HG03196 (cell line): ENCODE measurements around the gene SRGAP1.
"Not testable (repeated sequence)": the region's sequence is repeated elsewhere in the genome, so short reads cannot be mapped to it uniquely, and the experiment has no call there.

Experiments used
- ATAC-seq: cut with Tn5 transposase; IDR thresholded peaks from one replicate; pipeline ENCODE4 v1.9.1; 2021; ENCODE audit not compliant: unreplicated experiment

The SRGAP1 gene

DNA sequence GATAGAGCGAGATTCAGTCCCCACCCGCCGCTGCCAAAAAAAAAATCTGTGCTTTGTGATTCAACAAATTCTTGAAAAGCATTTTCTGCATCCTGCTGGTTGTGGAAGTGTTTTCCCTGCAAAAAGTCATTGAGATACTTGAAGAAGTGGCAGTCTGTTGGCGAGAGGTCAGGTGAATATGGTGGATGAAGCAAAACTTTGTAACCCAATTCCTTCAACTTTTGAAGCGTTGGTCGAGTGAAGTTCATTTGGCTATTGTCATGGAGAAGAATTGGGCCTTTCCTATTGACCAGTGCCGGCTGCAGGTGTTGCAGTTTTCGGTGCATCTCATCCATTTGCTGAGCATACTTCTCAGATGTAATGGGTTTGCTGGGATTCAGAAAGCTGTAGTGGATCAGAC, 20.9 kb downstream of the SRGAP1 start:
- no peak for ATAC-seq

DNA sequence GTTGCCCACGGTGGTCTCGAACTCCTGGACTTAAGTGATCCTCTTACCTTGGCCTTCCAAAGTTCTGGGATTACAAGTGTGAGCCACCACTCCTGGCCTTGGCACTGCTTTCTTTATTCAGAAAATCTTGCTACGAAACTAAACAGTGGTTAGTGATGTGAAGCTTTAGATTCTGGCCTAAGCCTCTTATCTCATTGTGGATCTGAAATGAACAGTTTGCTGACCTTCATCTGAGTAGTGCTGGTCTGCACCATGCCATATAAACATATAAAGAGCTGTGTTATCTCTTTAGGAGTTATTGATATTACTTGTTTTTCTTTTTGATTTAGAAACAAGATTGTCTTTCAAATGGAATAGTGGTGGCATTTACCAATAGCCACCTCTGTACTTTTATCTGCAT, 22.6 kb downstream of the SRGAP1 start:
- no peak for ATAC-seq

DNA sequence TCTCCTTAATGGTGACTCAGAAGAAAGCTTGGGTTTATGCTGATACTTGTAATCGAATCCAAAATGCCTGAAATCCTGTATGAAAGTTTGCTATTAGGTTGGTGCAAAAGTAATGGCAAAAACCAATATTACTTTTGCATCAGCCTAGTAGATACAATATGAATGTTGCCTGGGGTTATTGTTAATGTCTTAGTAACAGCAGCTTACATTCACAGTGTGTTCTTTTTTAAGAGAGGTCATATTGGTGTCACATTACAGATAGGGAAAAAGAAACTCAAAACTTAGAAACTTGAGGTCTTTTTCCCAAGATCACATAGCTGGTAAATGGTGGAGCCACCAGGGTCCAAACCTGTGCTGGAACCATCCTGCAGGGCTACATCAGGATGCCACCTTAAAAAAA, 25.2 kb downstream of the SRGAP1 start:
- no peak for ATAC-seq

- no peak for ATAC-seq
Observed at GRCh38 chr12:63870838-63871237, 26.3 kb downstream of the SRGAP1 start.

- no peak for ATAC-seq
Observed at GRCh38 chr12:63874897-63875480, 30.5 kb downstream of the SRGAP1 start.

DNA sequence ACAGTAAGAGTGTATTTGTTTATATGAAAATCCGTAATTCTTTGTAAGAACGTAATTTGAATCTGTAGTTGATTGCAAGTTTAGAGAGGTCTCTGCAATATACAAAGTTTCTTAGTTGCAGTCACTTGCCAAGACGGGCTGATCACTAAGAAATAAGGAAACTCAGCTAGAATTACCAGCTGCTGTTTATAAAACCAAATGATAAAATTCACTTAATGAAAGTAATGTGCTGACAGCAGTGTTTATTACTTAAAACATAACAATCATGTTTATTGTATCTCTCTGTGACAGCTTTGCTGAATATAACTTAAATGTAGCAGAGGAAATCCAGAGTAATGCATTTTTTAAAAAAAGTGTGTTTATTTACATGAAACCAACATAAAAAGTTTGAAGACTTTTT, 31.2 kb downstream of the SRGAP1 start:
- ATAC-seq = no peak

- ATAC-seq = no peak
Observed at GRCh38 chr12:63876980-63877379, 32.5 kb downstream of the SRGAP1 start.

- ATAC-seq = no peak
Observed at GRCh38 chr12:63877693-63878092, 33.2 kb downstream of the SRGAP1 start.

GRCh38 chr12:63880235-63880634, 35.7 kb downstream of the SRGAP1 start:
- not testable (repeated sequence) for ATAC-seq

GRCh38 chr12:63880742-63881263, 36.3 kb downstream of the SRGAP1 start:
- ATAC-seq = no peak

GRCh38 chr12:63882844-63883243, 38.3 kb downstream of the SRGAP1 start:
- no peak for ATAC-seq

- ATAC-seq = no peak
Observed at GRCh38 chr12:63885401-63885800, 40.9 kb downstream of the SRGAP1 start.

DNA sequence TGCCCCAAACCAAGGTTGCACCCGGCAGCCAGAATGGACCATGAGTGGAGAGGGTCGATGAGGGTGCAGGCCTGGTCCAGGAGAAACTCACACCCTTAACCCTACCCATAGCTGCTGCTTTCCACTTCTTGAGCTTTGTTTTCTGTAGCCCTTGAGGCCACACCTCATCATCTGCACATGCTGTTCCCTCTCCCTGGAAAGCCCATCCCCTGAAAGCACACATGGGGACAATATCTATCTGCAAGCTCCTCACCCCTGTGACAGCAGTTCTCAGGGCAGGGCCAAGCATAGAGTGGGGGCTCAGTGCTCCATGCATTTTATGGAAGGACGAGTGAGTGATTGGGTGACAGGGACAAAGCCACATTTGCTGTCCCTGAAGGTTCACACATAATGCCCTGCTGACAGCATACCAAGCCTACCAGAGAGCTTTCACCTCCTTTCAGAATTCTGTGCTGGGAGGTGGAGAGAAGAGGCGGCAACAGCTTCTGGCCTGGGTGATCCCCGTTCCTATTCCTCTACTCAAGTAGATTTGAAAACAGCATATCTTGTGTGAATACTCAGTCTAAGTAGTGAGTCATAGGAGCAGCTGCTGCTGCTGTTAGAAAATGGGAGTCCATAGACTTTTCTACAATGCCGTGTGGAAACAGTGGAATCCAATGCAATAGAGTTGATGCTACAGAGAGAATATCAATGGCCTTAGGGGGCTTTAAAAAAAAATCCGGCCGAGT, 44.6 kb downstream of the SRGAP1 start:
- no peak for ATAC-seq

DNA sequence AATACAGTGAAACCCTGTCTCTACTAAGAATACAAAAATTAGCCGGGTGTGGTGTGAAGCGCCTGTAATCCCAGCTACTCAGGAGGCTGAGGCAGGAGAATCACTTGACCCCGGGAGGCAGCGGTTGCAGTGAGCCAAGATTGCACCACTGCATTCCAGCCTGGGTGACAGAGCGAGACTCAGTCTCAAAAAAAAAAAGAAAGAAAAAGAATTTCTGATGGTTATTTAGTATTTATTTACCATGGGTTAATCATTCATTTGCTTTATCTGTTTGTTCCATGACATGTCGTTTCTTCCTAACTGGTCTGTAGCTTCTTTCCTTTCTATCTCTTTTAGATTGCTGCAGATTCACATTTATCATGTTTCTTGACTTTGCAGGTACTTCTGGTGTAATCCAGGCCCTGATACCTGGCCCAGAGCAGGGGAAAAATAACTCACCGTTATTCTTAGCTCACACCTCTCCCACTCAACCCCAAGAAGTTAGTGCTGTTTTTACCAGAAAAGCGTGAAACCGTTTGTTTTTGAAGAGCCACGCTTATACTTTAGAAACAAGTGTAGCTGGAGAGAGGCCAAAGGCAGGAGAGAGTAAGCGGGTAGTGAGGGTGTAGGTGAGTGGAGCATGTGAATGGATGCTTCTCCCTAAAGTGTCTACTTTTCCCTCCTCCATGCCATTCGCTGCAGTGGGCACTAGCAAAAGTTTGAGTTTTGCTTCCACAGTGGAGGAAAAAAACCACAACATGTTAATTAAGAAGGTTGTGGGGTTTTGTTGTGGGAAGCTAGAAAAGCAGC, 45.4 kb downstream of the SRGAP1 start:
- ATAC-seq = no peak

DNA sequence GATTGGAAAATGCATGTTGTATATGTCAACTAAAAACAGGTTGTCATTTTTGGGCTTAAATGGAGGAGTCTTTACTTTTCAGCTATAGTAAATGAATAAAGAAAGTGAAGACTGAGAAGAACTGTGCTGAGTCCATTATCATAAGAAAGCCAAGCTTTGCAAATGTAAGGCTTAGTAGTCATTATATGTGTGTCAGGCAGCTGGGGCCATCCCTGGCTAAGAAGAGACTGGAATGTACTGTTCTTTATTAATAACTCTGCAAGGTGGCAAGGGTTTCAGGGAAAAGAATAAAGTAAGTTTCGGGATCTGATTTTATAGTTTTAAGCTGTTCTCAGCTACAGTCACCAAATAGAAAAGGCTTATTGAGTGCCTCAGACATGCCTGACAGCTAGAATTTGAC, 48.7 kb downstream of the SRGAP1 start:
- ATAC-seq = no peak

DNA sequence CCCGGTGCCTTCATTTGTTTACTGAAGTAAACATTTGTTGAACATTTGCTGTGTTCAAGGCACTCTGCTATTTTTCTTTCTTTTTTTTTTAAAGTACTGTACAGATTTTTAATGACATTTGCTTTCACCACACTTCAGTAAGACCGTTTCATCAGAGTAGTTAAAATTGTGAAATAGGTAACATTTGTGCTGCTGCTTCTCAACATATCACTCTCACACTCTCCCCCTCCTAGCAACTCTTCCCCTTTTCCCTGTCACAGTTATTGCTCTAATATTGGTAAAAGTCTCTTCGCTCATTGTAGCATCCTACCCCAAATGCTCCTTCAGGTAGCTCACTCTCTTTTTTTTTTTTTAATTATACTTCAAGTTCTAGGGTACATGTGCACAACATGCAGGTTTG, 49.6 kb downstream of the SRGAP1 start:
- ATAC-seq = no peak

- no peak for ATAC-seq
Observed at GRCh38 chr12:63895841-63896240, 51.3 kb downstream of the SRGAP1 start.

DNA sequence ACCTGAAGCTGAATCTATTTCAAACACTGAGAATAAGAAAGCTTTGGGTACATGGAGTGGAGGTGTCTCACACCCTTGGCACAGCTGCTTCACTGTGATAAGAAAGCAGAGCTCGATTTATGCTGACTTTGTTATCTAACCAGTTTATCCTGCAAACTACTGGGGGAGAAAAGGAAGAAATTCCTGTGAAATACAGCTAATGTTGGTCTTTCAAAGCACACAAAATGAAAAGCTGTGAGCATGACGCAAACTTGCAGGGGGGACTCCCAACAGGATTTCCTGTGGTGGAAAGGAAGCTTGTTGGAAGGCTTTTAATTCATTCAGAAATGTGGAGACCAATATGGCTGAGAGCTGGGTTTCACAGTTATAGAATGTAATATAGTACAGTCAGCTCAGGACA, 53.4 kb downstream of the SRGAP1 start:
- no peak for ATAC-seq

- ATAC-seq = no peak
Observed at GRCh38 chr12:63898764-63899337, 54.4 kb downstream of the SRGAP1 start.

DNA sequence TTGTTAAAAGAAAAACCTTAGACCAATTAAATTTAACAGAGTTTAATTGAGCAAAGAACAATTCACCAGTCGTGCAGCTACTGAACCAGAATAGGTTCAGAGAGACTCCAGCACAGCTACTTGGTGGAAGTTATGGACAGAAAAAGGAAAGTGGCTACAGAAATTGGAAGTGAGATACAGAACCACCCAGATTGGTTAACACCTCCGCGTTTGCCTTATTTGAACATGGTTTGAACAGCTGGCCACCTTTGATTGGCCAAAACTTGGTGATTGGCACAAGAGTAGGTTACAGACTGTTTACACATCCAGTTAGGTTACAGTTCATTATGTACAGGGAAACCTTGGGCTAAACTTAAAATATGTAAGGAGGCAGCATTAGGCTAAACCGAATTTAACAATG, 54.9 kb downstream of the SRGAP1 start:
- ATAC-seq = no peak

DNA sequence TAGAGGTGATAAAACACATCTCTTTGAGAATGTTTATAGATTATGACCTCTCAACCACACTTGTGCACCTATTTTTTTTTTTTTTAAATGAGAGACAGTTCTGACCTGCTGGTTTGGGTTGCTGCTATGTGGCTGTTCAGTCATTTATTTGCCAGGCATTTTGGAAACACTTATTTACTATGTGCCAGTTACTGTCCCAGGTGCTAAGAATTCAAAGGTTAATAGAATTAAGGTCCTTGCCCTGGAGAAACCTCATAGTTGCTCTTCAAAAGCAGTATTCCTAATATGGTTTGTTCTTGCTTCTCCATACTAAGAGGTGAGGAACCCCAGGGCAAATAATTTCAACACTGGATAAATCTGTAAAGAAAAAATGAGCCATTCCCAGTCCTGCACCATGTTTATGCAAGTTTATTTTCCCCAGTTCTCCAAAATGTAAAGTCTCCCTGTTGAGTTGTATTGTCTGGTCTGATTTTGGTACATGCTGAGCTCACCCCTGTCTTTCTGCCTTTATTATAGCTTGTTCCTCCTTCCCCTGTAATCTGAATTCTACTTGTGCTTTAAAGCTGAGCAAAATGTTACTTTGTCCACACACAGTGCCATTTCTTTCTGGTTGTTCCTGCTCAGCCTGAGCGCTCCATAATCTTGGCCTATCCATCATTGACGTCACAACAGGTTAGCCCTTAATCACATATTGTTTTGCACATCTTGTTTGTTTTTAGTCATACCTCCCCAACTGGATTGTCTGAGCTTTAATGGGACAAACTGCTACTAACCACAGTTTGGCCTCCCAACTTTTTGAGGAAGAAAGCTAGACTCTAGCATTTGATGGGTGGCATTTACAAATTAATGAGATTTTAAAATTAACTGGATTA, 56.7 kb downstream of the SRGAP1 start:
- ATAC-seq = no peak
